NCI-H446 treated with DMSO at 0.1 percent for 48 hours (cell line): ENCODE results near the gene GNB4.
A peak's percentile ranks its signal among the peaks of the same experiment; 100 is the strongest.

Source experiments
- DNase-seq: peaks from one replicate; lab custom pipeline; 2025; lab: John Stamatoyannopoulos, UW

GNB4 gene

DNA sequence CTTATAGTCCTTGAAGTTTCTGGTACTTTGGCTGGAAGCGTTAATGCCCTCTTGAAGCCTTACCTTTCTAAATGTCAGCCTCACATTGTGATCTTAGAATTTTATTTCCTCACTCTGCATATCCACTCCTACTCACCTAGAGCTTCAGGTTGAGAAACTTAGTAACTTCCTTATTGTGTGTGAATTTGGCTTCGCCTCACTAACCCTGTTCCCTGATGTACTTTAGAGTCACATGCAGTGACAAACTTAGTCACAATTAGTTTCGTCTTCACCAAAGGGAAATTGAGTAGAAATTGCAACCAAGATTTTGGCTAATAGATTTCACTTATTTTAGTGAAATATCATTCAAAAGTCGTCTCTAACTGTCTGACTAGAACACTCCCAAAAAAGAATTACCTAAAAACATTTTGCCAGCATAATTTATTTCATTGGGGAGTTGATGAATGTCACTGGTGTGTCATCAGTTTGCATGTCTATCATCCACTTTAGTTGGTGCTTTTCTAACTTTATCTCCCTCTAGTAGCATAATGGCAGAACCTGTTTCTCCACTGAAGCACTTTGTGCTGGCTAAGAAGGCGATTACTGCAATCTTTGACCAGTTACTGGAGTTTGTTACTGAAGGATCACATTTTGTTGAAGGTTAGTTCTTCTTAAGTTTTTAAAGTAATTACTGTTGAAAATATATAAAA lies 102.8 kb downstream of the GNB4 start:
- no peak for DNase-seq

DNA sequence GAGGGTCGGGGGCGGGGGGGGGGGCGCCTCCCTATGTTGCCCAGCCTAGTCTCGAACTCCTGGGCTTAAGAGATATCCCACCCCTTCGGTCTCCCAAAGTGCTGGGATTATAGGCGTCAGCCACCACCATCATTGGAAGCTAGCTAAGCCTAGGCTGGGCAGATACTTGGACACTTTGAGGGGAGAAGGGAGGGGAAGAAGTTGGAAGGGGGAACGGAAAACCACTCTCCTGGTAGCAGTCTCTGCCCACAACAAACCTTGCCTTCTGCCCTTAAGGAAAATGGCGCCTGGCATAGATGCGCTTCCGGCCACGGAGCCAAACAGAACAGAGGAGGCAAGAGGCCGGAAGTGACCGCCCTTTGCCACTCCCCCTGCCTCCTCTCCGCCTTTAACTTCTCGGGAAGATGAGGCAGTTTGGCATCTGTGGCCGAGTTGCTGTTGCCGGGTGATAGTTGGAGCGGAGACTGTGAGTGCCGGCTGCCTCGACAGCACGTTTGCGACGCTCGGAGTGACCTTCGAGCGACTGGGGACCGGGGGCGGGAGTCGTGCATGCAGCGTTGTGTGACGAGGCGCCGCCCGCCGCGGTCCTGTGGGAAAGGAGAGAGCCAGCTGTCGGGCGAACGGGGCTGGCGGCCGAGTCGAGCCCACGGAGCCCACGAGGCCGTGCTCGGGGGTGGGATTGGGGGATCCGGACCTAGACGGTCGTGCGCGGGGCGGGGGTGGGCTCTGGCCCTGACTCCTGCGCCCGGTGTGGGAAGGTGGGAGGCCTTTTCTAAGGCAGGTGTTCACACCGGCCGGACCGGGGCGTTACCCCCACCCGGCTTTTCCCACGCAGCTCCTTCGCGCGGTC lies 103.7 kb downstream of the GNB4 start, which contains the start of gene MFN1:
TSS of gene MFN1 (plus strand) at position 365 of the 850 bp plus-strand sequence. CDS start 1,143 bp downstream, outside the sequence.
- DNase-seq: peak; percentile 93
